Activated CD8-positive, alpha-beta T cell treated with anti-CD3 and anti-CD28 coated beads, Interleukin-2, amount 10 ng/mL, durations not matched to agents 7 days and 5 days (primary cell): ENCODE data around the gene CSTB. TPM values are rescaled to one million over a fixed set of nuclear protein-coding genes. Genes with fewer than 3 reads are reported as not detected.
A peak's percentile ranks its signal among the peaks of the same experiment; 100 is the strongest.

Experiments used
- ATAC-seq: fragments of 150-1000 bp; cut with Tn5 transposase; one replicate; pipeline ENCODE4 v1.10.0; 2021; ENCODE audit warnings: moderate library complexity
- CTCF ChIA-PET: fragments of 350-600 bp; sonication (Branson Sonifier 250); formaldehyde crosslinking; loops from one replicate; lab custom pipeline; 2021; ENCODE audit warnings: antibody characterized with exemption; lab: Charles Lee
- POLR2A ChIA-PET: fragments of 350-600 bp; sonication (Branson Sonifier 250); formaldehyde crosslinking; loops from one replicate; lab custom pipeline; 2021; ENCODE audit warnings: antibody characterized with exemption; lab: Charles Lee
- DNase-seq: peaks from one replicate; pipeline ENCODE4 v3.0.0-alpha.2; 2020
- H3K27ac Mint-ChIP-seq: one replicate; pipeline ENCODE4 v1.8.0; 2021; ENCODE audit warnings: mild to moderate bottlenecking, mixed read lengths
- H3K27me3 Mint-ChIP-seq: one replicate; pipeline ENCODE4 v1.8.0; 2021; ENCODE audit warnings: low read depth, mixed read lengths
- H3K36me3 Mint-ChIP-seq: one replicate; pipeline ENCODE4 v1.8.0; 2021; ENCODE audit warnings: low read depth, mixed read lengths
- H3K4me1 Mint-ChIP-seq: one replicate; pipeline ENCODE4 v1.8.0; 2021; ENCODE audit warnings: low read depth, mixed read lengths
- H3K4me3 Mint-ChIP-seq: one replicate; pipeline ENCODE4 v1.8.0; 2021; ENCODE audit warnings: mild to moderate bottlenecking, mixed read lengths
- H3K9me3 Mint-ChIP-seq: one replicate; pipeline ENCODE4 v1.8.0; 2022; ENCODE audit warnings: mixed read lengths; ENCODE audit not compliant: insufficient read depth
- total RNA-seq, 2 experiments: library from RNA; stranded (reverse); gene quantifications; one replicate each; pipeline ENCODE4 v1.2.3, GENCODE V29; 2021

Gene CSTB
- total RNA-seq, 2 experiments from 2014 or later = 50.2 to 54.4 TPM

DNA sequence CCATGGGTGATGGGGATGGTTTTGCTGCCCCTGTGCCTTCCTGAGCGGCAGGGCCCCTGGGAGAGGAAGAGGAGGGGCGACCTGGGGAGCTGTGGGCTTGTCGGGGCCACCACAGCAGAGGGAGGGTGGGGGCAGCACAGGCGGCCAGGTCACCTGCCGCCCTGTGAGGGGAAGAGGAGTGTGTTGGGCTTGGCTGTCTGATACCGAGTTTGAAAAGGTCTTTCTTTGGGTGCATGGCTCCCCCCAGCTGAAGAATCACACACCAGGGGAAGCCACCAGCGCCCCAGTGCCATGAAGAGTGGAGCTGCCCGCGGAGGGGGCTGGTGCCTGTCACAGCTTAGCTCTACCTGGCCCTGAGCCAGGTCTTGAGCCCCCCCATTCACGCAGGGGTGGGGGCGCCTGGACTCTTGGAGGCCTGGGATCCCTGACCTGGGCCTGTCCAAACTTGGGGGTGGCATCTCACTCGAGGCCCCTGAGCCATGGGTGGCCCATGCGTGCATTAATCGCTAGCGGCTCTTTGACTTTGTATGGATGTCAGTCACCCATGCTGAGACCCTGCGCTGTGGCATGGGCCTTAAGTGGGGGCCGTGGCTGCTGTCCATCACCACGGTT lies 26.4 kb downstream of the CSTB start:
- no peak overlapping the region for H3K27ac Mint-ChIP-seq
- no peaks in the 10 kb centered on the region for H3K27me3 Mint-ChIP-seq
- peaks cover 40% of the 10 kb centered on the region for H3K36me3 Mint-ChIP-seq
- H3K9me3 Mint-ChIP-seq = no peaks in the 10 kb centered on the region
- DNase-seq (no peak), ATAC-seq (peak; percentile 5)
- H3K4me1 Mint-ChIP-seq = peaks cover 8% of the 10 kb centered on the region
- ChIA-PET CTCF (no interaction called here), POLR2A (no interaction called here)
- no peak overlapping the region for H3K4me3 Mint-ChIP-seq

DNA sequence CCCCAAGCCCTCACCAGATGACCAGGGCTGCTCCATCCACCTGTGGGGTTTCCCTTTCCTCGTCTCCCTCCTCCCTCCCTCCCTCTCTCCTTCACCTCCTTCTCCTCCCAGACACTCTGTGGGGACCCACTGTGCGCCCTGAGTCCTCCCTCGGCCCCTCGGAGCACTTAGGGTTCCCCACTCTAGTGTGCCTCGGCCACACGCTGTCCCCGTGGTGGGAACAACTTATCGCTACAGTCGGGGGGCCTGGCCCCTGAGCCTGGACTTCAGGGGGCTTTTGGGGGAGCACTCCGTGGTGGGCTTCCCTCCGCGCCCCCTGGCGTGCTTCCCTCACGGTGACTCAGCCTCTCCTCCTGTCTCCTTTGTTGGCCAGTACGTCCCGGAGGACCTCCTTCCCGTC lies 27.5 kb downstream of the CSTB start:
- peaks cover 35% of the 10 kb centered on the region for H3K36me3 Mint-ChIP-seq
- ATAC-seq (no peak), DNase-seq (no peak)
- no peak overlapping the region for H3K4me3 Mint-ChIP-seq
- POLR2A ChIA-PET = no interaction called here
- peaks cover 8% of the 10 kb centered on the region for H3K4me1 Mint-ChIP-seq
- no peaks in the 10 kb centered on the region for H3K27me3 Mint-ChIP-seq
- H3K9me3 Mint-ChIP-seq = no peaks in the 10 kb centered on the region
- no peak overlapping the region for H3K27ac Mint-ChIP-seq
- CTCF ChIA-PET = no interaction called here

DNA sequence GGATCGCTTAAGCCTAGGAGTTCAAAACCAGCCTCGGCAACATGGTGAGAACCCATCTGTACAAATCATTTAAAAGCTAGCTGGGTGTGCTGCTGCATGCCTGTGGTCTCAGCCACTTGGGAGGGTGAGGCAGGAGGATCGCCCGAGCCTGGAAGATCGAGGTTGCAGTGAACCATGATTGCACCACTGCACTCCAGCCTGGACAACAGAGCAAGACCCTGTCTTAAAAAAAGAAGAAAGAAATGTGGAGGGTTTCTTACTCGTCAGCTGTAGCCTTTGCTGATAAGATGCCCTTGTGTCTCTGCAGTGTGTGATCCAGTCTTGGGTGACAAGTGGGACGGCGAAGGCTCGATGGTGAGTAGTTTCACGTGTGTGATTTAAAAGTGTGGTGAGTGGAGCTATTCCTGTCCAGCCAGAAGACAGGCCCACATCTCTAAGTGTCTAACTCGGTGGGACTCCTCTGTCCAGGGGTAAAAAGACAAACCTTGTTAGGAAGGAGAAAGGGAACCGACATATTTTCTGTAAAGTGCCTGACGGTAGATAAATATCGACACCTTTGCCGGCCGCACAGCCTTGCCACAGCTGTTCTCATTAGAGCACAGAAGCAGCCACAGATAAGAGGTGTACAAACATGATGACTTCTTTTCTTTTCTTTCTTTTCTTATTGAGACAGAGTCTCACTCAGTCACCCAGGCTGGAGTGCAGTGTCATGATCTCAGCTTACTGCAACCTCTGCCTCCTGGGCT lies 30.2 kb downstream of the CSTB start:
- Mint-ChIP-seq H3K36me3 (peaks cover 21% of the 10 kb centered on the region), H3K9me3 (no peaks in the 10 kb centered on the region), H3K4me3 (no peak overlapping the region), H3K27ac (no peak overlapping the region), H3K4me1 (peaks cover 8% of the 10 kb centered on the region), H3K27me3 (no peaks in the 10 kb centered on the region)
- ATAC-seq = no peak
- ChIA-PET CTCF (no interaction called here), POLR2A (no interaction called here)
- no peak for DNase-seq

DNA sequence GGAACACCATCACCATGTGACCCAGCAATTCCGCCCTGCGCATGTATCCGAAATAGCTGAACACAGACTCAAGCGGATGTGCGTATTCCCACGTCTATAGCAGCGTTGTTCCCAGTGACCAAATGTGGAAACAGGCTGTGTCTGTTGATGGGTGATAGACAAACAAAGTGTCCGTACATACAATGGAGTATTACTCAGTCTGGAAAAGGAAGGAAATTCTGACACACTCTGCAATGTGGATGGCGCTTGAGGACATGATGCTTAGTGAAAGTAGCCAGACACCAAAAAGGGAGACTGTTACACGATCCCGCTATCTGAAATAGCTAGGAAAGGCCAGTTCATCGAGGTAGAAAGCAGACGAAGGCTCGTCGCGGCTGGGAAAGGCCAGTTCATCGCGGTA lies 31.4 kb downstream of the CSTB start:
- H3K9me3 Mint-ChIP-seq = no peaks in the 10 kb centered on the region
- DNase-seq (no peak), ATAC-seq (no peak)
- H3K4me1 Mint-ChIP-seq = peaks cover 12% of the 10 kb centered on the region
- ChIA-PET POLR2A (no interaction called here), CTCF (no interaction called here)
- no peaks in the 10 kb centered on the region for H3K27me3 Mint-ChIP-seq
- peaks cover 18% of the 10 kb centered on the region for H3K36me3 Mint-ChIP-seq
- no peak overlapping the region for H3K4me3 Mint-ChIP-seq
- H3K27ac Mint-ChIP-seq = no peak overlapping the region

DNA sequence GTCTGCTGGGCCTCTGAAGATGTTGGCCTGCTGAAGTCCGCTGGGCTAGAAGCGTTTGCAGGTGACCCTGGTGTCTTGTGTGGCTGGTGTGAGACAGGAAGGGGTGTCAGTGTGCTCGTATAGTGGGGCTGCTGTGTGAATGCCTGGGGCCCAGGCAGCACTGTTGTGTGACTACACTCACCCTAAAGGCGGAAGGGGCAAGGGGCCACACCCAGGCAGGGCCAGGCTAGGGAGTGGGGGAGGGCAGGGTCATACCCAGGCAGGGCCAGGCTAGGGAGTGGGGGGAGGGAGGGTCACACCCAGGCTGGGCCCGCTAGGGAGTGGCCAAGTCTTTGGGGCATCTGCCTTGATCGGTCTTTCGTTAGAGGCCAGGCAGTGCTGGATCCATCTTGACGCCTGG lies 32.2 kb downstream of the CSTB start:
- ATAC-seq (no peak), DNase-seq (no peak)
- POLR2A ChIA-PET = no interaction called here
- Mint-ChIP-seq H3K27me3 (no peaks in the 10 kb centered on the region), H3K4me3 (no peak overlapping the region), H3K27ac (no peak overlapping the region), H3K36me3 (peaks cover 24% of the 10 kb centered on the region), H3K4me1 (peaks cover 6% of the 10 kb centered on the region), H3K9me3 (no peaks in the 10 kb centered on the region)
- CTCF ChIA-PET = no interaction called here

DNA sequence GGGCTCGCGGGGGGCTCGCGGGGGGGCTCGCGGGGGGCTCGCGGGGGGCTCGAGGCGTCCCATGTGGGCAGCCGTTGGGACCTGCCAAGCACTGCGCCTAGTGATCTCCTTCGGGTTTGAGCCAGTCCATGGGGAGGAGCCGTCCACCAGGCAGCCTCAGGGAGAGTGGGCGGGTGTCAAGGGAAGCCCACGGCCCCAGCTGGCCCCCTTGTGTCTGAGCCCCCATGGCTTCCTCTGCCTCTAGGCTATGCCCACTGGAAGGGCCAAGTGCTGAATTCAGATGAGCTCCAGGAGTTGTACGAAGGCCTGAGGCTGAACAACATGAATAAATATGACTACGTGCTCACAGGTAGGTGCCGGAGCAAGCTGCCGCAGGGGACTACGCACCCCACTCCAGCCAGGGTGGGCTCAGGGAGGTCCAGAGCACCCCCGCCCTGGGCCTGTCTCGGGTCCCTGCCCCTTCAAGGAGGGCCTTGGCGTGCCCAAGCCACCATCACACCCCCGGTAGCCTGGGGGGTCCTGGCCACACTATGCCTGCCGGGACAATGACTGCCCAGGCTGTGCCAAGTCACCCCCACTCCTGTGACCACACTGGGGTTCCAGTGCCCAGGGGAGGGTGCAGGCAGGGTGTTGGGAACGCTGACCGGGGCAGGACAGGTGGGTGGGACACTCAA lies 34.5 kb downstream of the CSTB start:
- POLR2A ChIA-PET = interaction anchor here (0.6 to 1.0 kb wide), 2 partner anchors 13 to 280 kb away, joined by 3 read pairs; no protein-coding TSS in a partner anchor
- Mint-ChIP-seq H3K27ac (no peak overlapping the region), H3K4me1 (peaks cover 6% of the 10 kb centered on the region), H3K9me3 (no peaks in the 10 kb centered on the region), H3K27me3 (no peaks in the 10 kb centered on the region), H3K4me3 (no peak overlapping the region), H3K36me3 (peaks cover 19% of the 10 kb centered on the region)
- ATAC-seq (no peak), DNase-seq (no peak)
- CTCF ChIA-PET = interaction anchor here (0.8 kb wide), 1 partner anchor 13 kb away, joined by 3 read pairs; no protein-coding TSS in a partner anchor

DNA sequence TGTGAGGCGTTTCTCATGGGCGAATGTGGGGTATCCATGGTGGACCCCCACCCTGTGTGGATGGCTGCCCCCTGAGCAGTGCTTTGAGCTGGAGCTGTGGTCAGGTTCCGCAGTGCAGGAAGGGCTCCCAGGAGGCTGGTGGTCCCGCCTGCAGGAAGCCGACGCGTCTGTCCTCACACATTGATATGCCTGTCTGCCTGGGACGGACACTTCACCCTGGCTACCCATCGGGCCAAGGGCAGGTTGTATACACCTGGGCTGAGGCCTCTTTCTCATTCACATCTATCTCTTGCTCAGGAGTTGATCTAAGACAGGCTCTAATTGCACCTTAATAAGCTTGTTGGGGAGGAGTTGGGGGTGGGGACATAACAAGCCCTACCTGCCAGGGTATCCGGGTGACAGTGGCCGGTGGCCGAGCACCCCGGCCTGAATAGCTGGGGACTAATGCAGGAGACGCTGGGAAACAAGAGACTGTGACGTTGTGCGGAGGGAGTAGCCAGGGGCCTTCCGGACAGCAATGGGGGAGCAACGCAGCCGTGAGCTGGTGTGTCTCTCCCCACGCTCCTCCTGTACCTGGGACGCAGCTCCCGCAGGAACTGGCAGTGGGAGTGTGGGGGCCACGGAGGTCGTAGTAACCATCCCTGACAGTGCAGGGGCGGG lies 35.5 kb downstream of the CSTB start:
- no peak for DNase-seq
- Mint-ChIP-seq H3K4me3 (no peak overlapping the region), H3K9me3 (no peaks in the 10 kb centered on the region), H3K4me1 (peaks cover 6% of the 10 kb centered on the region), H3K27ac (peak overlapping the region; percentile 52), H3K27me3 (no peaks in the 10 kb centered on the region), H3K36me3 (peaks cover 21% of the 10 kb centered on the region)
- ChIA-PET POLR2A (no interaction called here), CTCF (interaction anchor here (0.8 kb wide), 2 partner anchors 12 to 48 kb away, joined by 3 read pairs; no protein-coding TSS in a partner anchor)
- peak; percentile 34 for ATAC-seq

DNA sequence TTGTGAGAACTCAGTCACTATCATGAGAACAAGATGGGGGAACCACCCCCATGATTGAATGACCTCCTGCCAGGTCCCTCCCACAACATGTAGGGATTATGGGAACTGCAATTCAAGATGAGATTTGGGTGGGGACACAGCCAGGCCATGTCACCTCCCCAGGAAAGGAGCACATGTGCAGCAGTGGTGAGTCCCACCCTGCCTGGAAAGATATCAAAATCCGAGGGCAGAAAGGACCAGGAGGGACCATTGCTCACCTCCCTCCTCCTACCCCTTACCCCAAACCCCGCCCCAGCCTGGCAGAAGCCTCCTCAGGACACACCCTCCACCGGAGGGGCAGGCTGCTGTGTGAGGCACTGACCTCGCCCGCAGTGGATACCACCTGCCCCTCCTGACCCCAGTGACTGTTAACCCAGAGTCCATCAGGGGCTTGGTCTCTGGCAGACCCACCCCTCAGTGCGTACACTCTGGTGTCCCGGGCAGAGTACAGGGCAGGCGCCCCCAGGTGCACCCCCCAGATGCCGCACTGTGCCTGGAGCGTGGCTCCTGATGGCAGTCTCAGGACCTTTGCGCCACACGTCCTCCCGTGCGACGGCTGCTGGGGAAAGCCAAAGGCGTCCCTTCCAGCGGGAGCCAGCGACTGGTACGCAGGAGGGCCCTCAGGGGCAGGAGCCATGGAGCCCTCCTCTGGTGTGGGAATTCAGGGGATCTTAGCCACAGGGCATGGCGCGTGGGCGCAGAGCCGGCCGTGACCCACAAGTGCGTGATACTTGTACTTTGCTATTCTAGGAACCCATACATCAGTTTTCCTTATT lies 36.3 kb downstream of the CSTB start:
- Mint-ChIP-seq H3K4me1 (peaks cover 12% of the 10 kb centered on the region), H3K27ac (no peak overlapping the region), H3K9me3 (no peaks in the 10 kb centered on the region), H3K4me3 (no peak overlapping the region), H3K36me3 (peaks cover 19% of the 10 kb centered on the region), H3K27me3 (no peaks in the 10 kb centered on the region)
- CTCF ChIA-PET = no interaction called here
- DNase-seq (no peak), ATAC-seq (no peak)
- POLR2A ChIA-PET = no interaction called here

DNA sequence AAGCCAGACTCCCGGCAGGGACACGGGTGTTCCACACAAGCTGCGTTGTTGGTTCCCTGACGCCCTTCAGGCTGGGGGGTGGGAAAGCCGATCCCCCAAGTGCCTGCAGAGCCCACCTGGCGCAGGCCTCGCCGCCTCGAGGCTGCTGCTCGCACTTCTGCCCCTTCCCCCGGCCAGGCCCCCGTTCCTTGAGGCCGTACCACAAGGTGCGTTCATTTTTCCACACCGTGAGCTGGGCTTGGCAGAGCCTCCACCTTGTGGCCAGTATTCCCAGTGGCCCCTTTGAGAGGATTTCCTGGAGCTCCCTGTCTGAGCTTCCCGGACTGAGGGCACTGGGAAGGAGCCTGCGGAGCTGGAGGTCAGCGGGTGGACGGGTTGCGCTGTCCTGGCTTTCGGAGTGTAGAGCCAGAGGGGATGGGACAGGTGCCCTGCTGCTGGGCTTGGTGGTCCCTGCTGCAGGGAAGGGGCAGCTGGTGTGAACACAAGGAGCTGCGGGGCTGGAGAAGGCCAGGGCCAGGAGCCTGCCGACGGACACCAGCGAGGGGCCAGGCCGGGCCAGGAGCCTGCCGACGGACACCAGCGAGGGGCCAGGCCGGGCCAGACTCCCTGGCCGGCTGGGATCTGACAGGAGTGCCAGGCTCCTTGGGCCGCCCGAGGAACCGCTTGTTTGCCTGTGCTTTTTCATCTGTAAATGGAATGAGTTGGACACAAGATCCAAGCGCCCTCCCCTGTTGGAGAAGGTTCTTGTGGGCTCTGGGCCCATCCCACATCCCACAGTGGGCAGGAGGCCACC lies 38.8 kb downstream of the CSTB start:
- Mint-ChIP-seq H3K27me3 (no peaks in the 10 kb centered on the region), H3K27ac (no peak overlapping the region), H3K9me3 (no peaks in the 10 kb centered on the region), H3K4me3 (no peak overlapping the region), H3K4me1 (peaks cover 29% of the 10 kb centered on the region), H3K36me3 (peaks cover 20% of the 10 kb centered on the region)
- POLR2A ChIA-PET = no interaction called here
- DNase-seq (no peak), ATAC-seq (no peak)
- CTCF ChIA-PET = no interaction called here

DNA sequence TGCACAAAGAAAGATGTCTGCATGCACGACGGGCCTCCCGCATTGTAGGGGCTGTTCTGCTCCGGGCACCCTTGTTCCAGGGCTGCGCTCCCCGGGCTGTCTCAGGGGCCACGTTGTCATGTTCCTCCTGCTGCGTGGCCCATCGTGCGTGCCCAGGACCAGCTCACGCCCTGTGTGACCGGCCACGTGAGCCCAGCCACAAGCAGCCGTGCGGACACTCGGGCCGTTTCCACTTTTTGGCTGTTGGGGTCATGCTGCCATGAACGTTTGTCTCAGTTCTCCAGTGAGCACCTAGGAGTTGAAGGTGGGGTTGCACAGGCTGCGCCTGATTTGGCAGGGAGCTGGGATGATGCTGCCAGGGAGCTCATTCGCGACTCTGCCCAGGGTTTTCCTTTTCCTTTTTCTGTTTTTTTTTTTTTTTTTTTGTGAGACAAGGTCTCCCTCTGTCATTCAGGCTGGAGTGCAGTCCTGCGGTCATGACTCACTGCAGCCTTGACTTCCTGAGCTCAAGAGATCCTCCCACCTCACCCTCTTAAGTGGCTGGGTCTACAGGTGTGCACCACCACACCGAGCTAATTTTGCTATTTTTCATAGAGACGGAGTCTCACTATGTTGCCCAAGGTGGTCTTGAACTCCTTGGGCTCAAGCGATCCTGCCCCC lies 39.8 kb downstream of the CSTB start:
- H3K27me3 Mint-ChIP-seq = no peaks in the 10 kb centered on the region
- POLR2A ChIA-PET = no interaction called here
- no peak for DNase-seq
- H3K9me3 Mint-ChIP-seq = no peaks in the 10 kb centered on the region
- no peak overlapping the region for H3K4me3 Mint-ChIP-seq
- H3K27ac Mint-ChIP-seq = no peak overlapping the region
- peaks cover 36% of the 10 kb centered on the region for H3K4me1 Mint-ChIP-seq
- peaks cover 23% of the 10 kb centered on the region for H3K36me3 Mint-ChIP-seq
- CTCF ChIA-PET = no interaction called here
- ATAC-seq = no peak
